HG02642 (cell line): ENCODE measurements around the gene PBX3.
"Not testable (repeated sequence)": the region's sequence is repeated elsewhere in the genome, so short reads cannot be mapped to it uniquely, and the experiment has no call there.

Experiments
- ATAC-seq: cut with Tn5 transposase; IDR thresholded peaks from one replicate; pipeline ENCODE4 v1.9.1; 2021; ENCODE audit warnings: mild to moderate bottlenecking; ENCODE audit not compliant: unreplicated experiment, poor library complexity

PBX3 gene

GRCh38 chr9:125772740-125773139 is 25.6 kb downstream of the PBX3 start:
- ATAC-seq = no peak

- ATAC-seq = no peak
These were observed 26.9 kb downstream of the PBX3 start for GRCh38 chr9:125774106-125774505.

- ATAC-seq = not testable (repeated sequence)
These were observed 29.6 kb downstream of the PBX3 start for GRCh38 chr9:125776789-125777188.

GRCh38 chr9:125778538-125779219 is 31.5 kb downstream of the PBX3 start:
- ATAC-seq = not testable (repeated sequence)

GRCh38 chr9:125779220-125779565 is 32.0 kb downstream of the PBX3 start:
- not testable (repeated sequence) for ATAC-seq

- ATAC-seq = no peak
These were observed 35.5 kb downstream of the PBX3 start for GRCh38 chr9:125782718-125783117.

- ATAC-seq = no peak
These were observed 37.3 kb downstream of the PBX3 start for GRCh38 chr9:125784286-125785049.

- ATAC-seq = no peak
These were observed 38.1 kb downstream of the PBX3 start for GRCh38 chr9:125785248-125785751.

GRCh38 chr9:125787715-125788114 is 40.5 kb downstream of the PBX3 start:
- no peak for ATAC-seq

- ATAC-seq = no peak
These were observed 42.0 kb downstream of the PBX3 start for GRCh38 chr9:125789196-125789595.

GRCh38 chr9:125794708-125795107 is 47.5 kb downstream of the PBX3 start:
- ATAC-seq = no peak

GRCh38 chr9:125795970-125796596 is 48.9 kb downstream of the PBX3 start:
- no peak for ATAC-seq

- no peak for ATAC-seq
These were observed 50.8 kb downstream of the PBX3 start for GRCh38 chr9:125797930-125798329.

GRCh38 chr9:125803526-125803925 is 56.4 kb downstream of the PBX3 start:
- ATAC-seq = no peak

- ATAC-seq = no peak
These were observed 57.9 kb downstream of the PBX3 start for GRCh38 chr9:125805057-125805456.

GRCh38 chr9:125805586-125805985 is 58.4 kb downstream of the PBX3 start:
- no peak for ATAC-seq

GRCh38 chr9:125807079-125807478 is 59.9 kb downstream of the PBX3 start:
- no peak for ATAC-seq

- ATAC-seq = no peak
These were observed 63.0 kb downstream of the PBX3 start for GRCh38 chr9:125810161-125810560.

GRCh38 chr9:125811002-125811401 is 63.8 kb downstream of the PBX3 start:
- ATAC-seq = no peak

GRCh38 chr9:125812403-125812802 is 65.2 kb downstream of the PBX3 start:
- no peak for ATAC-seq

GRCh38 chr9:125815568-125815967 is 68.4 kb downstream of the PBX3 start:
- ATAC-seq = no peak
